Measurements from ENCODE around the gene FBXL17. TPM values are rescaled to one million over a fixed set of nuclear protein-coding genes. Genes with fewer than 3 reads are reported as not detected.

The FBXL17 gene
- total and polyA plus RNA-seq, 2 of the 13 experiments (the other 11 are each of a cell fraction or from before 2014, with no cell fraction given): 3.0 to 7.9 TPM

DNA sequence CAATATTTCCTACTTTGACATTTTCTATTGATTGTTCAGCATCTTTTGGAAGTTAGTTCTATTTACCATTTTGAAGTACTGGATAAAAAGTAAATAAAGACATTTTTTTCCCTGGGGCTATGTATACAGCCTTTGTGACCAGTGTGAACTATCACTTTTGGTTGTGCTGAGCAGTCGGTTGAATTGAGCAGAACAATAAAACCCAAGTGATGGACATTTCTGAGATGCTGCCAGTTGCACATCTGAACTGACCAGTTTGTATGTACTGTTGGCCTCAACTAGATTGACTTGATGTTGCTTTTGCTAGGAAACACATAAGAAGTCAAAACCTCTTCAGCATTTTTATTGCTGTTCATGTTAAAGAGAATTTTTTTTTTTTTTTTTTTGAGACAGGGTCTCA lies 451.0 kb downstream of the FBXL17 start:
- no peak for ATAC-seq

More for the DNA sequence above, 451.0 kb downstream of the FBXL17 start:
- FAIRE-seq (no peak), DNase-seq (ENCODE audit: low spot score) (no peak)
- TF ChIP-seq SP140L (CRISPR knock-in tag; IDR thresholded peaks at IDR 0.05; ENCODE audit: borderline replicate concordance) (no peak), ZNF678 (CRISPR knock-in tag; IDR thresholded peaks at IDR 0.05) (no peak), ZMAT3 (CRISPR knock-in tag; conservative IDR thresholded peaks at IDR 0.05) (no peak), KAT8 (CRISPR knock-in tag; IDR thresholded peaks at IDR 0.05) (no peak), DR1 (CRISPR knock-in tag; IDR thresholded peaks at IDR 0.05) (no peak), ZNF670 (CRISPR knock-in tag; IDR thresholded peaks at IDR 0.05; ENCODE audit: borderline replicate concordance) (no peak), HOXA5 (CRISPR knock-in tag; IDR thresholded peaks at IDR 0.05) (no peak), ELF4 (CRISPR knock-in tag; IDR thresholded peaks at IDR 0.05; ENCODE audit: borderline replicate concordance) (no peak)
- TF ChIP-seq, protein P1, sequence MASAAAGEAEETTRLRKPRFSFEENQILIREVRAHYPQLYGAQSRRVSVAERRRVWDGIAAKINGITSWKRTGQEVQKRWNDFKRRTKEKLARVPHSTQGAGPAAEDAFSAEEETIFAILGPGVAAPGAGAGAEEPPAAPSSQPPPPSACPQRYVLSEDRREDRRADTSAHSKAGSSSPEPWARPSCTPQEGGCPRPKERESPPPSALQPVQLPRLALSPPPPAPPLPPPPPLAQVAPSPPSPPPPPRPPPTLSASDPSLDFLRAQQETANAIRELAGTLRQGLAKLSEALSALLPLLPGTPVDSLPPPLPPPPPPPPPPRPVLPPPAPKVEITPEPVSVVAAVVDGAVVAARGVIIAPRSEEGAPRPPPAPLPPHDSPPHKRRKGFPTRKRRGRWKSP (CRISPR knock-in tag; IDR thresholded peaks at IDR 0.05): no peak
- TF ChIP-seq, protein P2, sequence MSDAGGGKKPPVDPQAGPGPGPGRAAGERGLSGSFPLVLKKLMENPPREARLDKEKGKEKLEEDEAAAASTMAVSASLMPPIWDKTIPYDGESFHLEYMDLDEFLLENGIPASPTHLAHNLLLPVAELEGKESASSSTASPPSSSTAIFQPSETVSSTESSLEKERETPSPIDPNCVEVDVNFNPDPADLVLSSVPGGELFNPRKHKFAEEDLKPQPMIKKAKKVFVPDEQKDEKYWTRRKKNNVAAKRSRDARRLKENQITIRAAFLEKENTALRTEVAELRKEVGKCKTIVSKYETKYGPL (CRISPR knock-in tag; IDR thresholded peaks at IDR 0.05): no peak
- TF ChIP-seq, protein P3, sequence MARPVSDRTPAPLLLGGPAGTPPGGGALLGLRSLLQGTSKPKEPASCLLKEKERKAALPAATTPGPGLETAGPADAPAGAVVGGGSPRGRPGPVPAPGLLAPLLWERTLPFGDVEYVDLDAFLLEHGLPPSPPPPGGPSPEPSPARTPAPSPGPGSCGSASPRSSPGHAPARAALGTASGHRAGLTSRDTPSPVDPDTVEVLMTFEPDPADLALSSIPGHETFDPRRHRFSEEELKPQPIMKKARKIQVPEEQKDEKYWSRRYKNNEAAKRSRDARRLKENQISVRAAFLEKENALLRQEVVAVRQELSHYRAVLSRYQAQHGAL (CRISPR knock-in tag; IDR thresholded peaks at IDR 0.05; ENCODE audit: not compliant biosample characterization): no peak
- TF ChIP-seq, protein P4, sequence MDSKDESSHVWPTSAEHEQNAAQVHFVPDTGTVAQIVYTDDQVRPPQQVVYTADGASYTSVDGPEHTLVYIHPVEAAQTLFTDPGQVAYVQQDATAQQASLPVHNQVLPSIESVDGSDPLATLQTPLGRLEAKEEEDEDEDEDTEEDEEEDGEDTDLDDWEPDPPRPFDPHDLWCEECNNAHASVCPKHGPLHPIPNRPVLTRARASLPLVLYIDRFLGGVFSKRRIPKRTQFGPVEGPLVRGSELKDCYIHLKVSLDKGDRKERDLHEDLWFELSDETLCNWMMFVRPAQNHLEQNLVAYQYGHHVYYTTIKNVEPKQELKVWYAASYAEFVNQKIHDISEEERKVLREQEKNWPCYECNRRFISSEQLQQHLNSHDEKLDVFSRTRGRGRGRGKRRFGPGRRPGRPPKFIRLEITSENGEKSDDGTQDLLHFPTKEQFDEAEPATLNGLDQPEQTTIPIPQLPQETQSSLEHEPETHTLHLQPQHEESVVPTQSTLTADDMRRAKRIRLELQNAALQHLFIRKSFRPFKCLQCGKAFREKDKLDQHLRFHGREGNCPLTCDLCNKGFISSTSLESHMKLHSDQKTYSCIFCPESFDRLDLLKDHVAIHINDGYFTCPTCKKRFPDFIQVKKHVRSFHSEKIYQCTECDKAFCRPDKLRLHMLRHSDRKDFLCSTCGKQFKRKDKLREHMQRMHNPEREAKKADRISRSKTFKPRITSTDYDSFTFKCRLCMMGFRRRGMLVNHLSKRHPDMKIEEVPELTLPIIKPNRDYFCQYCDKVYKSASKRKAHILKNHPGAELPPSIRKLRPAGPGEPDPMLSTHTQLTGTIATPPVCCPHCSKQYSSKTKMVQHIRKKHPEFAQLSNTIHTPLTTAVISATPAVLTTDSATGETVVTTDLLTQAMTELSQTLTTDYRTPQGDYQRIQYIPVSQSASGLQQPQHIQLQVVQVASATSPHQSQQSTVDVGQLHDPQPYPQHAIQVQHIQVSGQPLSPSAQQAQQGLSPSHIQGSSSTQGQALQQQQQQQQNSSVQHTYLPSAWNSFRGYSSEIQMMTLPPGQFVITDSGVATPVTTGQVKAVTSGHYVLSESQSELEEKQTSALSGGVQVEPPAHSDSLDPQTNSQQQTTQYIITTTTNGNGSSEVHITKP (CRISPR knock-in tag; IDR thresholded peaks at IDR 0.05; ENCODE audit: low read depth): no peak
- intact Hi-C loops (cut with micrococcal nuclease; ENCODE audit: unreplicated experiment) (no loop called here), in situ Hi-C loops (cut with HindIII; ENCODE audit: extremely low pct_ligation_motif_present, low pct_unique_long_range_greater_than_20kb) (no loop called here)
- Histone ChIP-seq H3K27ac (ENCODE audit: extremely low read length, insufficient read depth, low read length) (no peak overlapping the region), H3K4me3 (replicated peaks in 1 of 3; ENCODE audit: insufficient read depth in 1 of 3, low read depth in 2 of 3, low read length in 3 of 3) (no peak overlapping the region), H3K4me1 (ENCODE audit: insufficient read depth, low read length) (no peaks in the 10 kb centered on the region), H3K9ac (ENCODE audit: insufficient read depth, low read depth, low read length) (no peak overlapping the region), H3K79me2 (ENCODE audit: insufficient read depth, low read length) (no peaks in the 10 kb centered on the region), H4K20me1 (ENCODE audit: insufficient read depth, low read length) (no peaks in the 10 kb centered on the region), H2AFZ (ENCODE audit: low read length) (no peak overlapping the region), H3K36me3 (replicated peaks in 1 of 2; ENCODE audit: control insufficient read depth in 1 of 2, insufficient read depth in 2 of 2, low read length in 2 of 2) (no peaks in the 10 kb centered on the region), H3K27me3 (ENCODE audit: control insufficient read depth in 1 of 2, insufficient read depth in 2 of 2, low read length in 2 of 2) (no peaks in the 10 kb centered on the region), H3K4me2 (ENCODE audit: low read depth, low read length) (no peak overlapping the region), H3K9me3 (ENCODE audit: low read length) (no peaks in the 10 kb centered on the region)
- WGBS (ENCODE audit: low lambda C conversion rate): 79% methylated on average over 1 of the region's 1 CpG
- ChIA-PET POLR2A (no interaction called here), CTCF (ENCODE audit: low intra/inter-chr PET ratio, low total read pairs) (no interaction called here)
- BruUV-seq (replicated peaks): no TSS peak
